Brain microvascular endothelial cell (primary cell): ENCODE measurements around the gene PPP1R1C.

Experiments
- DNase-seq: peaks from one replicate; pipeline ENCODE4 v3.0.0-alpha.2; 2020
- H3K27ac ChIP-seq: fragments of 250-450 bp; sonication (Bioruptor Pico); 2 replicates; pipeline ENCODE4 v1.5.1; 2020; ENCODE audit warnings: mild to moderate bottlenecking, moderate library complexity
- H3K27me3 ChIP-seq: fragments of 250-450 bp; sonication (Bioruptor Pico); replicated peaks from 2 replicates; pipeline ENCODE4 v1.5.1; 2020; ENCODE audit warnings: mild to moderate bottlenecking
- H3K36me3 ChIP-seq: fragments of 250-450 bp; sonication (Bioruptor Pico); replicated peaks from 2 replicates; pipeline ENCODE4 v1.5.1; 2020; ENCODE audit warnings: mild to moderate bottlenecking
- H3K4me3 ChIP-seq: 2 replicates; pipeline ENCODE4 v1.5.1; 2011; ENCODE audit warnings: low read depth, mild to moderate bottlenecking, control low read depth, low read length, moderate library complexity
- CTCF ChIP-seq: IDR thresholded peaks from 2 replicates; pipeline ENCODE4 v1.5.1; 2011; ENCODE audit warnings: low read depth, mild to moderate bottlenecking, moderate library complexity, low read length, control low read depth, inconsistent platforms; ENCODE audit errors: missing control alignments
- in situ Hi-C: cut with HindIII; loops from 2 replicates; pipeline ENCODE4 v1.10.0; 2017; ENCODE audit warnings: low sequenced_read_pairs, low pct_ligation_motif_present

The PPP1R1C gene

GRCh38 chr2:182057002-182057401 is 71.3 kb downstream of the PPP1R1C start:
- TF ChIP-seq CTCF, result no peak

GRCh38 chr2:182058056-182058455 is 72.4 kb downstream of the PPP1R1C start:
- in situ Hi-C loops, result no loop called here
- TF ChIP-seq CTCF, result no peak
- DNase-seq, result no peak
- Histone ChIP-seq H3K27me3 (no peaks in the 10 kb centered on the region), H3K36me3 (no peaks in the 10 kb centered on the region), H3K27ac (no peak overlapping the region), H3K4me3 (no peak overlapping the region)

More at GRCh38 chr2:182057002-182057401, 71.3 kb downstream of the PPP1R1C start:
- Histone ChIP-seq H3K27ac (no peak overlapping the region), H3K36me3 (no peaks in the 10 kb centered on the region), H3K4me3 (no peak overlapping the region), H3K27me3 (no peaks in the 10 kb centered on the region)
- in situ Hi-C loops, result no loop called here
- no peak for DNase-seq

- Histone ChIP-seq H3K4me3 (no peak overlapping the region), H3K27ac (no peak overlapping the region), H3K27me3 (no peaks in the 10 kb centered on the region), H3K36me3 (no peaks in the 10 kb centered on the region)
- in situ Hi-C loops, result no loop called here
- DNase-seq, result no peak
- no peak for TF ChIP-seq CTCF
Measured at GRCh38 chr2:182061739-182062138, 76.1 kb downstream of the PPP1R1C start.

GRCh38 chr2:182062329-182062972 is 76.8 kb downstream of the PPP1R1C start:
- no peak overlapping the region for H3K27ac ChIP-seq
- no peaks in the 10 kb centered on the region for H3K36me3 ChIP-seq
- no peak for DNase-seq
- TF ChIP-seq CTCF, result no peak
- H3K4me3 ChIP-seq, result no peak overlapping the region
- no peaks in the 10 kb centered on the region for H3K27me3 ChIP-seq
- in situ Hi-C loops, result no loop called here

GRCh38 chr2:182064019-182064778 is 78.5 kb downstream of the PPP1R1C start:
- DNase-seq, result no peak
- H3K27me3 ChIP-seq, result no peaks in the 10 kb centered on the region
- H3K27ac ChIP-seq, result no peak overlapping the region
- no peaks in the 10 kb centered on the region for H3K36me3 ChIP-seq
- no peak overlapping the region for H3K4me3 ChIP-seq
- no peak for TF ChIP-seq CTCF
- in situ Hi-C loops, result no loop called here
